Keratinocyte (primary cell): ENCODE results near the gene DNALI1.
"Not testable (repeated sequence)": the region's sequence is repeated elsewhere in the genome, so short reads cannot be mapped to it uniquely, and the experiment has no call there.

Experiments
- CTCF ChIP-seq, 3 experiments: IDR thresholded peaks in 1 of 3; conservative IDR thresholded peaks in 1 of 3; optimal IDR thresholded peaks in 1 of 3; 2 replicates in 2 of 3; 3 replicates in 1 of 3; pipeline versions ENCODE3 to v1.5.1; 2011; ENCODE audit warnings: low read length in 3 of 3, mild to moderate bottlenecking in 3 of 3, moderate library complexity in 2 of 3, control low read depth in 1 of 3, inconsistent platforms in 1 of 3; ENCODE audit not compliant: insufficient read depth in 2 of 3; ENCODE audit errors: extremely low read depth in 1 of 3
- EZH2 ChIP-seq: IDR thresholded peaks from one replicate; pipeline ENCODE4 v1.6.1; 2012; ENCODE audit warnings: inconsistent platforms, mild to moderate bottlenecking, low read length, moderate library complexity

- not testable (repeated sequence) for TF ChIP-seq CTCF (optimal IDR thresholded peaks at IDR 0.05 in 1 of 3, IDR thresholded peaks at IDR 0.05 in 1 of 3, conservative IDR thresholded peaks at IDR 0.05 in 1 of 3; ENCODE audit: extremely low read depth in 1 of 3, insufficient read depth in 2 of 3, low read length in 3 of 3); EZH2
Observed at GRCh38 chr1:37539154-37539553, 17.6 kb upstream of the DNALI1 start.
